Omental fat pad (tissue), 4 donors: Measurements from ENCODE around the gene PRCP. TPM values are rescaled to one million over a fixed set of nuclear protein-coding genes. Genes with fewer than 3 reads are reported as not detected.
"Not testable (repeated sequence)": the region's sequence is repeated elsewhere in the genome, so short reads cannot be mapped to it uniquely, and the experiment has no call there.

Experiments used
- ATAC-seq: fragments of 150-250 bp; one replicate; pipeline ENCODE4 v1.9.1; 2016; ENCODE audit warnings: mild to moderate bottlenecking, moderate library complexity; ENCODE audit not compliant: low FRiP score
- DNase-seq: peaks from one replicate; pipeline ENCODE4 v3.0.0-alpha.2; 2019; ENCODE audit warnings: low spot score
- CTCF ChIP-seq, 3 donors: fragments of 450-650 bp; IDR thresholded peaks; one replicate each; pipeline ENCODE4 v1.5.1; 2016 to 2017; ENCODE audit warnings: antibody characterized with exemption in 3 of 3, mild to moderate bottlenecking in 3 of 3, moderate library complexity in 2 of 3
- total RNA-seq, 4 donors: library from RNA; depleted of rRNA; stranded (reverse); fragments of >200 nt; gene quantifications; one replicate each; pipeline ENCODE4 v1.1.0, GENCODE V29; 2016

Gene PRCP
- total RNA-seq = 10 to 100 TPM; 59.6 to 82.4 (median 68.8) TPM

GRCh38 chr11:82900277-82901164 is at the start of gene PRCP:
TSS of gene PRCP (minus strand) at chr11:82900430. CDS start at chr11:82900402, 28 bp downstream.
- peak; percentile 79 for DNase-seq
- peak; percentile 94 for ATAC-seq

DNA sequence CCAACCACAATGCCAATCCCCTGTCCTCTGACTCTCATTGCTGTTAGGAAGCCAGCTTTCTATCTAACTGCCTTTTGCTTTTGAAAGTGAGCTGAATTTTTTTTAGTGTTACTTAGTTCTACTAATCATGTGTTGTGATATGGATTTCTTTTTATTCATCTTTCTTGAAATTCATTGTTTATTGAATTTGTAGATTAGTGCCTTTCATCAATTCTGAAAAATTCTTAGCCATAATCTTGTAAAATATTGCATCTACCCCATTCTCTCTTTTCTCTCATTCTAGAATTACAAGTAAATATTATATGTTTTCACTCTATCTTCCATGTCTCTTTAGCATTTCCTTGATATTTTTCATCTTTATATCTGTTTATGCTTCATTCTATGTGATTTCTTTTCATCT is 49.1 kb upstream of the PRCP start:
- TF ChIP-seq CTCF (IDR thresholded peaks at IDR 0.05) = no peak
- no peak for ATAC-seq
- DNase-seq = no peak

More at GRCh38 chr11:82900277-82901164, at the start of gene PRCP:
- no peak for TF ChIP-seq CTCF (IDR thresholded peaks at IDR 0.05)

DNA sequence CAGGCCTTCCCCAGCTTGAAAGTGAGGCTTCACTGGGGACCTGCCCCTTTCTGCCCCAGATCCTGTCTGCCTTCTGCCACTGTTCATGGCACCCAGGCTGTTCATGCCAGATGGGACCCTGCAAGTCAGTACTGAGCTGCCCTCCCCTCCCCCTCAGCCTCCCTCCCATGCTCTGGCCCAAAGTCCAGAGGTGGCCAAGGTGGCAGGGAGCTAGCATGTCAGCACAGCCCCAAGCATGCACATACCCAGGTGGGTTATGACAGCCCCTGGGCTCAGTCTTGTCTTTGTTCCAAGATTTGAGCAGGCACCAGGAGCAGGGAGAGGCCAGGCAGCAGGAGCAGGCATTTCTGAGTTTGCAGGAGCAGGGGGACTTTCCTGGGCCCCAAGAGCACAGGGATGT is 45.5 kb upstream of the PRCP start:
- TF ChIP-seq CTCF (IDR thresholded peaks at IDR 0.05) = no peak
- ATAC-seq (no peak), DNase-seq (no peak)

- ATAC-seq = not testable (repeated sequence)
Measured at GRCh38 chr11:82945041-82945440, 44.8 kb upstream of the PRCP start.

GRCh38 chr11:82944198-82944597 is 44.0 kb upstream of the PRCP start:
- no peak for DNase-seq
- ATAC-seq = no peak
- TF ChIP-seq CTCF (IDR thresholded peaks at IDR 0.05) = no peak

More at GRCh38 chr11:82945041-82945440, 44.8 kb upstream of the PRCP start:
- DNase-seq = not testable (repeated sequence)

GRCh38 chr11:82943430-82943829 is 43.2 kb upstream of the PRCP start:
- DNase-seq, ATAC-seq: not testable (repeated sequence)

DNA sequence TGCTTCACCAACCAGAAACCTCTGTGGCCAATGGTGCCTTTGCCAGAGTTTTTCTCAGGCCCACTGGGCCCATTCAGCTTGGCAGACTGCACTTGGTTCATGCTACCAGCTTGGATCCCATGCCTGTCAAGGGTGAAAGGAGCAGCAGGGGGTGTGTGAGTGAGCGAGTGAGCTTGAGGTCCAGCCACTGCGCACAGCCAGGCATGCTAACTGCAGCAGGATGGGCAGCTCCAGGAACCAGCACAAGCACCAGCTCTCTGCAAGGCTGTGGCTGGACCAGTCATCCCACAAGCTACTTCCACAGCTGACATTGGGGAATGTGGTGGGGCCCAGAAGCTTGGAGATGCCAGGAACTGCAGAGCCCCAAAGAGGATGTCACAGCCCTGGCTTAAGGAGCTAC is 42.1 kb upstream of the PRCP start:
- DNase-seq (no peak), ATAC-seq (no peak)
- no peak for TF ChIP-seq CTCF (IDR thresholded peaks at IDR 0.05)

DNA sequence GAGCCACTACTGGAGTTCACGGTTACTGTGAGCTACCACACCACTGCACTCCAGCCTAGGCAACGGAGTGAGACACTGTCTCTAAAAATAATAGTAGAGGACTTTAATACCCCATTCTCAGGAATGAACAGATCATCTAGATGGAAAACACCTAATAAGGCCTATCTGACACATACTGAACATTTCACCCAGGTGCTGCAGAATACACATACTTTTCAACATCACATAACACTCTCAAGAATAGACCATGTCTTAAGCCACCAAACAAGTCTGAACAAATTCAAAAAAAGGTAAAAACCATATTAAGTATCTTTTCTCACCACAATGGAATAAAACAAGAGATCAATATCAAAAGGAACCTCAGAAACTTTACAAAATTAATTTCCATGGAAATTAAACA is 39.2 kb upstream of the PRCP start:
- no peak for DNase-seq
- TF ChIP-seq CTCF (IDR thresholded peaks at IDR 0.05) = no peak
- no peak for ATAC-seq
